DOHH2 (cell line): ENCODE results near the gene GSC.

ENCODE experiments used
- H3F3A ChIP-seq: fragments of 200-600 bp; sonication (generic), shearing (Covaris generic); 2 replicates; pipeline ENCODE4 v1.6.0; 2016; ENCODE audit warnings: antibody characterized with exemption, mild to moderate bottlenecking; ENCODE audit not compliant: control insufficient read depth, insufficient read depth
- H3K27ac ChIP-seq: fragments of 200-600 bp; sonication (generic); 2 replicates; pipeline ENCODE4 v1.5.1; 2014; ENCODE audit warnings: low read depth, mild to moderate bottlenecking, low read length, moderate library complexity
- H3K27me3 ChIP-seq: fragments of 200-600 bp; sonication (generic); 2 replicates; pipeline ENCODE4 v1.6.1; 2014; ENCODE audit warnings: mild to moderate bottlenecking, low read length, mixed read lengths; ENCODE audit not compliant: control insufficient read depth
- H3K36me3 ChIP-seq: fragments of 200-600 bp; sonication (generic); 2 replicates; pipeline ENCODE4 v1.6.1; 2014; ENCODE audit warnings: mild to moderate bottlenecking, low read length, moderate library complexity, mixed read lengths; ENCODE audit not compliant: control insufficient read depth
- H3K4me1 ChIP-seq: fragments of 200-600 bp; sonication (generic); 2 replicates; pipeline ENCODE4 v1.6.1; 2014; ENCODE audit warnings: mild to moderate bottlenecking, low read length, mixed read lengths; ENCODE audit not compliant: control insufficient read depth
- H3K4me2 ChIP-seq: fragments of 200-600 bp; sonication (generic); 2 replicates; pipeline ENCODE4 v1.6.0; 2014; ENCODE audit warnings: mild to moderate bottlenecking, low read length, moderate library complexity
- H3K4me3 ChIP-seq: fragments of 200-600 bp; sonication (generic); 2 replicates; pipeline ENCODE4 v1.5.1; 2014; ENCODE audit warnings: mild to moderate bottlenecking, low read length, mixed read lengths
- H3K79me2 ChIP-seq: fragments of 200-600 bp; sonication (generic); 2 replicates; pipeline ENCODE4 v1.6.1; 2014; ENCODE audit warnings: mild to moderate bottlenecking, low read length, mixed read lengths; ENCODE audit not compliant: control insufficient read depth
- H3K9me2 ChIP-seq: fragments of 200-600 bp; sonication (generic); replicated peaks from 2 replicates; pipeline ENCODE4 v1.6.1; 2014; ENCODE audit warnings: mild to moderate bottlenecking, low read length, mixed read lengths; ENCODE audit not compliant: control insufficient read depth
- H3K9me3 ChIP-seq: fragments of 200-600 bp; sonication (generic); 2 replicates; pipeline ENCODE4 v1.6.1; 2014; ENCODE audit warnings: antibody characterized with exemption, low read length, mixed read lengths; ENCODE audit not compliant: control insufficient read depth, insufficient read depth
- H4K20me1 ChIP-seq: fragments of 200-600 bp; sonication (generic); 2 replicates; pipeline ENCODE4 v1.6.0; 2014; ENCODE audit warnings: low read depth, mild to moderate bottlenecking, antibody characterized with exemption, low read length, moderate library complexity; ENCODE audit not compliant: control insufficient read depth, insufficient read depth
- EZH2phosphoT487 ChIP-seq: fragments of 200-600 bp; sonication (generic); IDR thresholded peaks from 2 replicates; pipeline ENCODE4 v1.6.1; 2017; ENCODE audit warnings: borderline replicate concordance, mild to moderate bottlenecking, antibody characterized with exemption, low read length, moderate library complexity, mixed read lengths
- TF ChIP-seq, protein P1 (sequence below): fragments of 200-600 bp; sonication (generic); IDR thresholded peaks from one replicate; pipeline ENCODE4 v1.5.1; 2014; ENCODE audit warnings: antibody characterized with exemption, mild to moderate bottlenecking, low read depth, low read length; ENCODE audit not compliant: poor library complexity, severe bottlenecking

GSC gene

DNA sequence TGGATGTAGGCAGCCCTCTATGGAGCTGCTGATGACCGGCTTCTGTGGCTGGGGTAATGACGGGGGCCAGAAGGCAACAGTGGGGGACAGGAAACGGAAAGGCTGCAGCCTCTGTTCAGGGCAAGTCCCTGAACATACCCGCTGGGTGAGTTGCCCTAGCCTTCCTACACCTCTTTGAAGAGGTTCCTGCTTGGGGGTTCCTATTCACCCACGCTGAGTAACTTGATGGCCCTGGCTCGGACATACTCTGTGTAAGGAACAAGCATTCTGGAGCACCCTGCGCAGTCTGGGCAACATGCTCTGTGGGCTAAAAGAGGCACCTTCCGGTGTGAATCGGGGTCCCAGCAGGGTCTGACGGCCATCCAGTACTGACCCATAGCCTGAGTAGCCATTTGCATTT, 17.7 kb upstream of the GSC start:
- TF ChIP-seq, protein P1, sequence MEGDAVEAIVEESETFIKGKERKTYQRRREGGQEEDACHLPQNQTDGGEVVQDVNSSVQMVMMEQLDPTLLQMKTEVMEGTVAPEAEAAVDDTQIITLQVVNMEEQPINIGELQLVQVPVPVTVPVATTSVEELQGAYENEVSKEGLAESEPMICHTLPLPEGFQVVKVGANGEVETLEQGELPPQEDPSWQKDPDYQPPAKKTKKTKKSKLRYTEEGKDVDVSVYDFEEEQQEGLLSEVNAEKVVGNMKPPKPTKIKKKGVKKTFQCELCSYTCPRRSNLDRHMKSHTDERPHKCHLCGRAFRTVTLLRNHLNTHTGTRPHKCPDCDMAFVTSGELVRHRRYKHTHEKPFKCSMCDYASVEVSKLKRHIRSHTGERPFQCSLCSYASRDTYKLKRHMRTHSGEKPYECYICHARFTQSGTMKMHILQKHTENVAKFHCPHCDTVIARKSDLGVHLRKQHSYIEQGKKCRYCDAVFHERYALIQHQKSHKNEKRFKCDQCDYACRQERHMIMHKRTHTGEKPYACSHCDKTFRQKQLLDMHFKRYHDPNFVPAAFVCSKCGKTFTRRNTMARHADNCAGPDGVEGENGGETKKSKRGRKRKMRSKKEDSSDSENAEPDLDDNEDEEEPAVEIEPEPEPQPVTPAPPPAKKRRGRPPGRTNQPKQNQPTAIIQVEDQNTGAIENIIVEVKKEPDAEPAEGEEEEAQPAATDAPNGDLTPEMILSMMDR, result no peak
- no peak for TF ChIP-seq EZH2phosphoT487
- Histone ChIP-seq H3K36me3 (no peaks in the 10 kb centered on the region), H3K4me3 (no peak overlapping the region)

DNA sequence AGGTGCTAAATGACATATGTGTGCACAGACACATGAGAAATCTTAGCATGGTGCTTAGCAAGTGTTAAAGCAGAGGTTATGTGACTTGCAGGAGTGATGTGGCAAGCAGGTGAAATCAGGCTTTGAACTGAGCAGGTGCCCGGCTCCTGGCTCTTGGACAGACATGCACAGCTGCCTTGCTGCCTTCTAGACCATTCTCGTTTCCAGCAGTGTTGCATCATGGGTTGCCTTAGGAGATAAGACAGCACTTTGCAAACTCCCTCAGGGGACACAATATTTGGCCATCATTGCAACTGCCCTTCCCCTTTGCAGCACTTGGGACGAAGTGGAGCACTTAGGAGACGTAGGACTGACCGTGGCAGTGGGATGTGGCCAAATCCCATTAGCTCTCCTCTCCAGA, 17.2 kb upstream of the GSC start:
- Histone ChIP-seq H3K9me2 (no peaks in the 10 kb centered on the region), H3K36me3 (no peaks in the 10 kb centered on the region), H3F3A (no peaks in the 10 kb centered on the region), H3K4me1 (no peaks in the 10 kb centered on the region), H4K20me1 (no peaks in the 10 kb centered on the region), H3K27ac (no peak overlapping the region), H3K4me3 (no peak overlapping the region), H3K9me3 (no peaks in the 10 kb centered on the region), H3K79me2 (no peaks in the 10 kb centered on the region), H3K4me2 (no peak overlapping the region), H3K27me3 (peaks cover 6% of the 10 kb centered on the region; the same call in 1 of the 2 replicates)
- no peak for TF ChIP-seq EZH2phosphoT487
- TF ChIP-seq, protein P1, result no peak

More for the DNA sequence above, 17.7 kb upstream of the GSC start:
- Histone ChIP-seq H3K27ac (no peak overlapping the region), H3K4me1 (no peaks in the 10 kb centered on the region), H3K9me3 (no peaks in the 10 kb centered on the region), H3K79me2 (no peaks in the 10 kb centered on the region), H3K9me2 (no peaks in the 10 kb centered on the region), H3K4me2 (no peak overlapping the region), H3F3A (no peaks in the 10 kb centered on the region), H4K20me1 (no peaks in the 10 kb centered on the region), H3K27me3 (peaks cover 6% of the 10 kb centered on the region; the same call in 1 of the 2 replicates)

DNA sequence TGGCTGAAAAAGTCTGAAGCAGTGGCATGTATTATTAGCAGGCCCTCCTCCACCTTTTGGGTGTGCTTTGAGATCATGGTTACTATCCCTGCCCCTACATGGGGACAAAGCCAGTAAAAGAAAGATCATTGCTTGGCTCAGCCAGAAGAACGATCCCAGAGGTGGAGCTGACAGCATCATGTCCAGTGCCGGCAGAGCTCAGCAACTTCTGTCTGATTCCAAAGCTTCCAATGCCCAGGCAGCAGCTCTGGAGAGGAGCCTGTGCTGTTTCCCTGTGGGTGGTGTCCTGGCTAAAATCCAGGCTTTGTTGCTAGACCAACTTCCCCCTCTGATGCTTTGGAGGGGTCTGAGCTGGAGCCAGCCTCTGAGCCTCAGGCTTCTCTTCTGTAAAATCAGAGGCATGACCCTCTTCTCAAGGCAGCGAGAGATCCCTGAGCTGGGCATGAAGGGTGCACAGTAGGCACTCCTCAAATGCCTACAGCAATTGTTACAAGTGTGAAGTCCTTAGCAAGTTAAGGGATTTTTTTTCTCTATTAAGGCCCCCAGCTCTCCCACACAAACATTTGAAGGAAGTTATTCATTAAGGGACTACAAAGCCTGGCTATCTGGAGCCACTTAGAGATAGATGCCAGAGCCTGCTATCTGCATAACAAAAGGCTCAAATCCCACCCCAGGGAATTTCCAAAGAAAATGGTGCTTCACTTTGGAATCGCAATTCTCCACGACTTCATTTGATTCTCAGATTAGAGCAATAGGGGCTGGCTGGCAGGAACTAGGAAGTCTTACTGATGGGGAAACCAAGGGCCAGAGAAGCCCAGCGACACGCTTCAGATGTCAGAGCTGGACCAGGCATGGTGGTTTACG, 10.9 kb upstream of the GSC start:
- H3K4me1 ChIP-seq, result no peaks in the 10 kb centered on the region
- H3K27ac ChIP-seq, result no peak overlapping the region
- H3K9me3 ChIP-seq, result no peaks in the 10 kb centered on the region
- no peak overlapping the region for H3K4me3 ChIP-seq
- H3K4me2 ChIP-seq, result no peak overlapping the region
- peaks cover 34% of the 10 kb centered on the region for H3K27me3 ChIP-seq
- TF ChIP-seq EZH2phosphoT487, result no peak
- TF ChIP-seq, protein P1, result no peak
- no peaks in the 10 kb centered on the region for H4K20me1 ChIP-seq
- no peaks in the 10 kb centered on the region for H3K36me3 ChIP-seq
- no peaks in the 10 kb centered on the region for H3K9me2 ChIP-seq
- H3K79me2 ChIP-seq, result no peaks in the 10 kb centered on the region
- H3F3A ChIP-seq, result no peaks in the 10 kb centered on the region
